Measurements from ENCODE around the gene HOTAIR.

HOTAIR gene

GRCh38 chr12:53985994-53986685 is 11.4 kb upstream of the HOTAIR start:
- no peak for DNase-seq (ENCODE audit: low read depth)
- in situ Hi-C loops (cut with HindIII; ENCODE audit: low sequenced_read_pairs) = no loop called here
- TF ChIP-seq CTCF (IDR thresholded peaks at IDR 0.05; ENCODE audit: low read depth, low read length, missing control alignments) = no peak
- H3K4me3 ChIP-seq (ENCODE audit: low read depth, low read length) = no peak overlapping the region

GRCh38 chr12:53985692-53985993 is 10.9 kb upstream of the HOTAIR start:
- H3K4me3 ChIP-seq (ENCODE audit: low read depth, low read length) = no peak overlapping the region
- no peak for DNase-seq (ENCODE audit: low read depth)
- in situ Hi-C loops (cut with HindIII; ENCODE audit: low sequenced_read_pairs) = no loop called here
- TF ChIP-seq CTCF (IDR thresholded peaks at IDR 0.05; ENCODE audit: low read depth, low read length, missing control alignments) = no peak

- in situ Hi-C loops (cut with HindIII; ENCODE audit: low sequenced_read_pairs) = no loop called here
- TF ChIP-seq CTCF (IDR thresholded peaks at IDR 0.05; ENCODE audit: low read depth, low read length, missing control alignments) = peak; percentile 34
- DNase-seq (ENCODE audit: low read depth) = peak; percentile 8
- no peak within 1 kb of the TSS for H3K4me3 ChIP-seq (ENCODE audit: low read depth, low read length)
These were observed 10.3 kb upstream of the HOTAIR start, which contains the start of gene HOXC10 for GRCh38 chr12:53984901-53985691. Gene HOXC10, plus strand, starts transcription at chr12:53985146. Its CDS starts 114 bp downstream, at chr12:53985260.

GRCh38 chr12:53983950-53984572 is 9.3 kb upstream of the HOTAIR start:
- in situ Hi-C loops (cut with HindIII; ENCODE audit: low sequenced_read_pairs) = no loop called here
- no peak for DNase-seq (ENCODE audit: low read depth)
- no peak overlapping the region for H3K4me3 ChIP-seq (ENCODE audit: low read depth, low read length)
- no peak for TF ChIP-seq CTCF (IDR thresholded peaks at IDR 0.05; ENCODE audit: low read depth, low read length, missing control alignments)

GRCh38 chr12:53983568-53983949 is 8.8 kb upstream of the HOTAIR start:
- DNase-seq (ENCODE audit: low read depth) = no peak
- no peak overlapping the region for H3K4me3 ChIP-seq (ENCODE audit: low read depth, low read length)
- TF ChIP-seq CTCF (IDR thresholded peaks at IDR 0.05; ENCODE audit: low read depth, low read length, missing control alignments) = no peak
- in situ Hi-C loops (cut with HindIII; ENCODE audit: low sequenced_read_pairs) = no loop called here

- in situ Hi-C loops (cut with HindIII; ENCODE audit: low sequenced_read_pairs) = no loop called here
- DNase-seq (ENCODE audit: low read depth) = no peak
- TF ChIP-seq CTCF (IDR thresholded peaks at IDR 0.05; ENCODE audit: low read depth, low read length, missing control alignments) = no peak
- H3K4me3 ChIP-seq (ENCODE audit: low read depth, low read length) = no peak overlapping the region
These were observed 8.2 kb upstream of the HOTAIR start for GRCh38 chr12:53982648-53983567.
